Kidney (tissue), 14 donors: ENCODE data around the gene LRRC27. TPM values are rescaled to one million over a fixed set of nuclear protein-coding genes. Genes with fewer than 3 reads are reported as not detected.

ENCODE experiments used
- DNase-seq, 5 donors: peaks; one replicate each; pipeline ENCODE4 v3.0.0-alpha.2; 2013 to 2020
- FAIRE-seq: peaks from 2 replicates; lab custom pipeline; 2012; peaks lifted over from hg19 to GRCh38; lab: Jason Lieb, UNC
- H3K27ac ChIP-seq, 2 donors: one replicate each; pipeline ENCODE4 v1.7.0; 2013; ENCODE audit warnings: low read depth in 2 of 2, low read length in 2 of 2, inconsistent platforms in 1 of 2
- H3K27me3 ChIP-seq: one replicate; pipeline ENCODE4 v1.7.1; 2013; ENCODE audit warnings: low read length, inconsistent platforms; ENCODE audit not compliant: control insufficient read depth, insufficient read depth
- H3K36me3 ChIP-seq, 3 donors: one replicate each; pipeline versions ENCODE4 v1.7.0 to v1.7.1; 2013; ENCODE audit warnings: low read length in 3 of 3, control low read depth in 1 of 3, inconsistent platforms in 1 of 3; ENCODE audit not compliant: insufficient read depth in 3 of 3, control insufficient read depth in 2 of 3
- H3K4me1 ChIP-seq, 3 donors: one replicate each; pipeline versions ENCODE4 v1.7.0 to v1.7.1; 2013; ENCODE audit warnings: low read length in 3 of 3, inconsistent platforms in 1 of 3, low read depth in 1 of 3; ENCODE audit not compliant: control insufficient read depth in 2 of 3, insufficient read depth in 2 of 3
- H3K4me3 ChIP-seq, 3 donors: one replicate each; pipeline versions ENCODE4 v1.7.0 to v1.8.1; 2013; ENCODE audit warnings: low read length in 3 of 3, control low read depth in 1 of 3, inconsistent platforms in 1 of 3
- H3K9ac ChIP-seq, 3 donors: one replicate each; pipeline versions ENCODE4 v1.7.0 to v1.7.1; 2013; ENCODE audit warnings: low read length in 3 of 3, control low read depth in 1 of 3, inconsistent platforms in 1 of 3
- H3K9me3 ChIP-seq, 3 donors: one replicate each; pipeline versions ENCODE4 v1.7.0 to v1.7.1; 2013; ENCODE audit warnings: low read length in 3 of 3, control low read depth in 1 of 3, inconsistent platforms in 1 of 3; ENCODE audit not compliant: control insufficient read depth in 2 of 3, insufficient read depth in 1 of 3
- CTCF ChIP-seq: IDR thresholded peaks from 3 replicates; pipeline ENCODE4 v1.5.1; 2012; ENCODE audit warnings: mild to moderate bottlenecking, moderate library complexity, borderline replicate concordance; ENCODE audit not compliant: insufficient read depth; ENCODE audit errors: extremely low read depth
- intact Hi-C: fragments of 100-400 bp; cut with DNase I; formaldehyde crosslinking; loops from one replicate; pipeline ENCODE4 v1.11.1; 2022
- polyA plus RNA-seq: library from polyadenylated mRNA; stranded (reverse); fragments of 350-450 nt; fragmentation: Illumina TruSeq; extraction: RNeasy Lipid Tissue Mini Kit (QIAGEN cat#74804); gene quantifications from one replicate; pipeline ENCODE4 v1.2.3, GENCODE V29; 2014; ENCODE audit warnings: low read depth, low replicate concordance; ENCODE audit not compliant: insufficient read depth
- total RNA-seq: library from RNA; stranded (reverse); fragmentation: NEBNext Ultra II Directional; extraction: Animal tissue kit (Norgen Biotek cat#: 25700); gene quantifications from one replicate; pipeline ENCODE4 v1.2.1, GENCODE V29; 2021
- donor health status: control.
- donor health status: control.
- donor health status: control.
- donor health status: control.
- donor health status: control.
- donor health status: DM: yes; HTN: yes; CAD: no.
- donor health status: Normal renal cell carcinoma (clear cell type).

LRRC27 gene
- total and polyA plus RNA-seq, 2 donors from 2014 or later: 14.4 to 14.6 TPM

GRCh38 chr10:132369636-132370185, 37.7 kb downstream of the LRRC27 start:
- Histone ChIP-seq H3K4me1 (no peaks in the 10 kb centered on the region), H3K9me3 (no peaks in the 10 kb centered on the region), H3K27ac (no peak overlapping the region), H3K36me3 (peaks cover 0 to 5% (median 2%) of the 10 kb centered on the region in 3 donors), H3K9ac (no peak overlapping the region), H3K4me3 (no peak overlapping the region), H3K27me3 (no peaks in the 10 kb centered on the region)
- peak in 1 of 5 donors; percentile 42 for DNase-seq
- intact Hi-C loops: no loop called here
- no peak for FAIRE-seq
- TF ChIP-seq CTCF: no peak

- intact Hi-C loops: no loop called here
- no peaks in the 10 kb centered on the region for H3K4me1 ChIP-seq
- H3K36me3 ChIP-seq: peaks cover 0 to 5% (median 2%) of the 10 kb centered on the region in 3 donors
- TF ChIP-seq CTCF: no peak
- no peak overlapping the region for H3K9ac ChIP-seq
- FAIRE-seq (no peak), DNase-seq (peak in 1 of 5 donors; percentile 61)
- H3K27me3 ChIP-seq: no peaks in the 10 kb centered on the region
- H3K27ac ChIP-seq: no peak overlapping the region
- no peak overlapping the region for H3K4me3 ChIP-seq
- H3K9me3 ChIP-seq: no peaks in the 10 kb centered on the region
Observed at GRCh38 chr10:132370426-132371340, 38.7 kb downstream of the LRRC27 start.

- Histone ChIP-seq H3K4me3 (no peak overlapping the region), H3K27me3 (no peaks in the 10 kb centered on the region), H3K27ac (no peak overlapping the region), H3K36me3 (peaks cover 0 to 2% (median 0%) of the 10 kb centered on the region in 3 donors), H3K9me3 (no peaks in the 10 kb centered on the region), H3K9ac (no peak overlapping the region), H3K4me1 (no peaks in the 10 kb centered on the region)
- DNase-seq (peak in 1 of 5 donors; percentile 41), FAIRE-seq (no peak)
- no peak for TF ChIP-seq CTCF
- intact Hi-C loops: no loop called here
Observed at GRCh38 chr10:132371641-132372081, 39.7 kb downstream of the LRRC27 start.
